Measurements from ENCODE around the gene ADIPOR2.

DNA sequence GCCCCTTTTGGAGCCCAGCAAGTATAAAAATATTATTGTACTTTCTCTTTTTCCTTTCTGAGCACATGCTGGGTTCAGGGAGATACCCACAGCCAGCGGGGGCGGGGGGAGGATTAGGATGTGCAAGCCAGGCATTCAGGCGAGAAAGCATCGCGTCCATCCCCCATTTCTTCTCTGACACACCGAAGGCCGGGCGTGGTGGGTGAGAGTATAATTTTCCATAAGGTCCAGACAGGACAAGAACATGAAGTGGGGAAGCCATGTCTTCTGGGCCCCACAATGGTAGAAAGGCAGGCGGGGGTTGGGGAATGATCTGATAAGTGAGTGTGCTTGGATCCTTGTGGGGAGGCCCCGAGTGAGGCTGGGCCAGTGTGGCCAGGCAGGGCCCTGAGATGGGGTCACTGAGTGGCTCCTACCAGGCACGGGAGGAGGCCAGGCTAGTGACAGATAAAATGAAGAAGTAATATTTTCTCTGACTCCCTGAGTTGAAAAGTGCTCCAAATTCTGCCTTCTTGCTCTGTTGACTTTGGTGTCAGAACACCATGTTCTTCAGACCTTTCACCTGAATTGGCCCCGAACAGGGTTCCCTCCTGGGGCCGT lies 118.8 kb downstream of the ADIPOR2 start:
- TF ChIP-seq POLR2AphosphoS5 (IDR thresholded peaks at IDR 0.05; ENCODE audit: low read depth, low read length) = no peak
- no peak for TF ChIP-seq REST (IDR thresholded peaks at IDR 0.05; ENCODE audit: insufficient read depth in 1 of 2, low read depth in 2 of 2, low read length in 2 of 2)
- no peak for TF ChIP-seq TAF1 (IDR thresholded peaks at IDR 0.05; ENCODE audit: borderline replicate concordance, insufficient read depth, low read length)

All from PFSK-1 (cell line).